T-helper 1 cell treated with Interleukin-12 subunit alpha and Interleukin-12 subunit beta and Interleukin-4 antibody, amounts not matched to agents 30 μg/mL and 1 μg/mL, for 36 hours (primary cell): ENCODE results near the gene FAM120A.
A peak's percentile ranks its signal among the peaks of the same experiment; 100 is the strongest.

Experiments
- H3K27ac Mint-ChIP-seq: one replicate; pipeline ENCODE4 v1.8.0; 2021; ENCODE audit warnings: mild to moderate bottlenecking, mixed read lengths
- H3K27me3 Mint-ChIP-seq: one replicate; pipeline ENCODE4 v1.8.0; 2021; ENCODE audit warnings: low read depth, mixed read lengths
- H3K36me3 Mint-ChIP-seq: one replicate; pipeline ENCODE4 v1.8.0; 2021; ENCODE audit warnings: low read depth, mixed read lengths
- H3K4me1 Mint-ChIP-seq: one replicate; pipeline ENCODE4 v1.8.0; 2021; ENCODE audit warnings: low read depth, mixed read lengths
- H3K4me3 Mint-ChIP-seq: one replicate; pipeline ENCODE4 v1.8.0; 2021; ENCODE audit warnings: mild to moderate bottlenecking, moderate library complexity, mixed read lengths
- H3K9me3 Mint-ChIP-seq: one replicate; pipeline ENCODE4 v1.8.0; 2021; ENCODE audit warnings: mixed read lengths

Gene FAM120A

GRCh38 chr9:93597871-93598646 is 146.6 kb downstream of the FAM120A start:
- no peaks in the 10 kb centered on the region for H3K36me3 Mint-ChIP-seq
- H3K27me3 Mint-ChIP-seq = no peaks in the 10 kb centered on the region
- H3K4me1 Mint-ChIP-seq = peaks cover 45% of the 10 kb centered on the region
- H3K4me3 Mint-ChIP-seq = no peak overlapping the region
- H3K27ac Mint-ChIP-seq = peak overlapping the region; percentile 26
- H3K9me3 Mint-ChIP-seq = no peaks in the 10 kb centered on the region

GRCh38 chr9:93598647-93599241 is 147.3 kb downstream of the FAM120A start:
- H3K4me1 Mint-ChIP-seq = peaks cover 45% of the 10 kb centered on the region
- H3K4me3 Mint-ChIP-seq = peak overlapping the region; percentile 54
- peak overlapping the region; percentile 81 for H3K27ac Mint-ChIP-seq
- no peaks in the 10 kb centered on the region for H3K36me3 Mint-ChIP-seq
- no peaks in the 10 kb centered on the region for H3K27me3 Mint-ChIP-seq
- H3K9me3 Mint-ChIP-seq = no peaks in the 10 kb centered on the region

GRCh38 chr9:93599571-93600403 is 148.3 kb downstream of the FAM120A start:
- peaks cover 2% of the 10 kb centered on the region for H3K9me3 Mint-ChIP-seq
- peak overlapping the region; percentile 54 for H3K27ac Mint-ChIP-seq
- peak overlapping the region; percentile 19 for H3K4me3 Mint-ChIP-seq
- peaks cover 3% of the 10 kb centered on the region for H3K36me3 Mint-ChIP-seq
- H3K27me3 Mint-ChIP-seq = no peaks in the 10 kb centered on the region
- peaks cover 45% of the 10 kb centered on the region for H3K4me1 Mint-ChIP-seq

GRCh38 chr9:93600504-93600903 is 149.0 kb downstream of the FAM120A start:
- H3K4me1 Mint-ChIP-seq = peaks cover 45% of the 10 kb centered on the region
- peak overlapping the region; percentile 54 for H3K27ac Mint-ChIP-seq
- peaks cover 7% of the 10 kb centered on the region for H3K9me3 Mint-ChIP-seq
- H3K27me3 Mint-ChIP-seq = no peaks in the 10 kb centered on the region
- no peak overlapping the region for H3K4me3 Mint-ChIP-seq
- H3K36me3 Mint-ChIP-seq = peaks cover 6% of the 10 kb centered on the region

- Mint-ChIP-seq H3K36me3 (peaks cover 8% of the 10 kb centered on the region), H3K9me3 (peaks cover 9% of the 10 kb centered on the region), H3K27ac (peak overlapping the region; percentile 38), H3K27me3 (no peaks in the 10 kb centered on the region), H3K4me1 (peaks cover 42% of the 10 kb centered on the region), H3K4me3 (peak overlapping the region; percentile 7)
Observed at GRCh38 chr9:93601063-93601462, 149.6 kb downstream of the FAM120A start.

GRCh38 chr9:93601666-93602065 is 150.2 kb downstream of the FAM120A start:
- no peak overlapping the region for H3K27ac Mint-ChIP-seq
- H3K36me3 Mint-ChIP-seq = peaks cover 14% of the 10 kb centered on the region
- H3K27me3 Mint-ChIP-seq = no peaks in the 10 kb centered on the region
- H3K4me1 Mint-ChIP-seq = peaks cover 39% of the 10 kb centered on the region
- H3K9me3 Mint-ChIP-seq = peaks cover 15% of the 10 kb centered on the region
- no peak overlapping the region for H3K4me3 Mint-ChIP-seq

- peaks cover 32% of the 10 kb centered on the region for H3K4me1 Mint-ChIP-seq
- peaks cover 24% of the 10 kb centered on the region for H3K9me3 Mint-ChIP-seq
- no peaks in the 10 kb centered on the region for H3K27me3 Mint-ChIP-seq
- H3K36me3 Mint-ChIP-seq = peaks cover 20% of the 10 kb centered on the region
- no peak overlapping the region for H3K27ac Mint-ChIP-seq
- H3K4me3 Mint-ChIP-seq = no peak overlapping the region
Observed at GRCh38 chr9:93603011-93603410, 151.5 kb downstream of the FAM120A start.

GRCh38 chr9:93603906-93604326 is 152.4 kb downstream of the FAM120A start:
- peaks cover 27% of the 10 kb centered on the region for H3K9me3 Mint-ChIP-seq
- peaks cover 25% of the 10 kb centered on the region for H3K4me1 Mint-ChIP-seq
- no peak overlapping the region for H3K27ac Mint-ChIP-seq
- no peak overlapping the region for H3K4me3 Mint-ChIP-seq
- H3K36me3 Mint-ChIP-seq = peaks cover 22% of the 10 kb centered on the region
- no peaks in the 10 kb centered on the region for H3K27me3 Mint-ChIP-seq

- H3K36me3 Mint-ChIP-seq = peaks cover 30% of the 10 kb centered on the region
- peaks cover 2% of the 10 kb centered on the region for H3K4me1 Mint-ChIP-seq
- H3K27ac Mint-ChIP-seq = no peak overlapping the region
Observed at GRCh38 chr9:93606187-93606586, 154.7 kb downstream of the FAM120A start.

GRCh38 chr9:93610206-93610605 is 158.7 kb downstream of the FAM120A start:
- H3K9me3 Mint-ChIP-seq = peaks cover 40% of the 10 kb centered on the region
- no peak overlapping the region for H3K27ac Mint-ChIP-seq
- H3K4me1 Mint-ChIP-seq = peaks cover 14% of the 10 kb centered on the region

More at GRCh38 chr9:93606187-93606586, 154.7 kb downstream of the FAM120A start:
- Mint-ChIP-seq H3K4me3 (no peak overlapping the region), H3K9me3 (peaks cover 45% of the 10 kb centered on the region), H3K27me3 (no peaks in the 10 kb centered on the region)

GRCh38 chr9:93612052-93612795 is 160.7 kb downstream of the FAM120A start:
- peaks cover 14% of the 10 kb centered on the region for H3K4me1 Mint-ChIP-seq
- peak overlapping the region; percentile 29 for H3K27ac Mint-ChIP-seq
- H3K36me3 Mint-ChIP-seq = peaks cover 14% of the 10 kb centered on the region
- H3K4me3 Mint-ChIP-seq = no peak overlapping the region
- H3K27me3 Mint-ChIP-seq = no peaks in the 10 kb centered on the region
- H3K9me3 Mint-ChIP-seq = peaks cover 26% of the 10 kb centered on the region

More at GRCh38 chr9:93610206-93610605, 158.7 kb downstream of the FAM120A start:
- no peak overlapping the region for H3K4me3 Mint-ChIP-seq
- H3K36me3 Mint-ChIP-seq = peaks cover 29% of the 10 kb centered on the region
- no peaks in the 10 kb centered on the region for H3K27me3 Mint-ChIP-seq

GRCh38 chr9:93612796-93613154 is 161.3 kb downstream of the FAM120A start:
- Mint-ChIP-seq H3K27ac (no peak overlapping the region), H3K4me3 (no peak overlapping the region), H3K36me3 (peaks cover 13% of the 10 kb centered on the region), H3K4me1 (peaks cover 14% of the 10 kb centered on the region), H3K27me3 (no peaks in the 10 kb centered on the region), H3K9me3 (peaks cover 23% of the 10 kb centered on the region)

GRCh38 chr9:93613174-93613573 is 161.7 kb downstream of the FAM120A start:
- H3K9me3 Mint-ChIP-seq = peaks cover 20% of the 10 kb centered on the region
- H3K27me3 Mint-ChIP-seq = no peaks in the 10 kb centered on the region
- no peak overlapping the region for H3K4me3 Mint-ChIP-seq
- peaks cover 14% of the 10 kb centered on the region for H3K4me1 Mint-ChIP-seq
- H3K27ac Mint-ChIP-seq = no peak overlapping the region
- H3K36me3 Mint-ChIP-seq = peaks cover 13% of the 10 kb centered on the region

- peaks cover 19% of the 10 kb centered on the region for H3K9me3 Mint-ChIP-seq
- no peak overlapping the region for H3K4me3 Mint-ChIP-seq
- H3K4me1 Mint-ChIP-seq = peaks cover 14% of the 10 kb centered on the region
- H3K36me3 Mint-ChIP-seq = peaks cover 12% of the 10 kb centered on the region
- no peak overlapping the region for H3K27ac Mint-ChIP-seq
- H3K27me3 Mint-ChIP-seq = no peaks in the 10 kb centered on the region
Observed at GRCh38 chr9:93613791-93614190, 162.3 kb downstream of the FAM120A start.
